Hindlimb muscle (tissue), 1 donor: ENCODE results near the gene ZBTB44. TPM values are rescaled to one million over a fixed set of nuclear protein-coding genes. Genes with fewer than 3 reads are reported as not detected.
"Not testable (repeated sequence)": the region's sequence is repeated elsewhere in the genome, so short reads cannot be mapped to it uniquely, and the experiment has no call there.

Experiments used
- DNase-seq: peaks from one replicate; pipeline ENCODE4 v3.0.0-alpha.2; 2013
- polyA plus RNA-seq: library from polyadenylated mRNA; unstranded; fragments of 120-200 nt; gene quantifications from one replicate; pipeline ENCODE4 v1.2.1, GENCODE V29; 2013; ENCODE audit not compliant: insufficient read length

ZBTB44 gene
- polyA plus RNA-seq, 1 donor: 30.1 TPM

DNA sequence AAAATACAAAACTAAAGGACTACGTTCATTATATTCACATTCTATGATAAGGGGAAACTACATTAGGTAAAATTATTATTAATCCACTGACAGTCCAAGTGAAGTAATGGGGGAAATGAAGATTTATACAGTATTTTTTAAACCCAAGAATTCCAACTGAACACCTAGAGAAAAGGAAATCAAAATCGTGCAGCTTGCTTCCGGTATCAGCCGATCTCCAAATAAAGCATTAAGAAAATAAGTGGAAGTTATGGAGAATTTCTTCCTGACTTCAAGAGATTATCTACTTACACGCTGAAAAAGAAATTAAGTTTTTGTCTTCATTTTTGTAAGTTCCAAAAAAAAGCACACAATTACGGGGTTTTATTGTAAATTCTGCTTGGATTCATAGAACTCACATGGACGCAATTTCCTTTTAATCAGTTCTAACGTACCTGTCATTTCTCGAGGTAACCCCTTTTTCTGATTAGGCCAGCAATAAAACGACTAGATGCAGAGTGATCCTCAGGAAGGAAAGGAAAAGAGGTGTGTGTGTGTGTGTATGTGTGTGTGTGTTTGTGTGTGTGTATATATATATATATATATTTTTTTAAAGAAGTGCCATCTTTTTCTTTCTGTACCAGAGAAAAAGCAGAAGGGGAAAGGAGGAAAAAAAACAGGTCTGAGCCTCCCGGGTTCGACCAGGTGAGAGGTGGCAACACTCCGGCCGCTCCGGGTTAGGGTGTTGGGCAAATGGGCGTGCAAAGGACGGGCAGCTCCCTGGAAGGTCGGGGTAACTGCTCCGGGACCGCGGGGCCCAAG lies 1.1 kb downstream of the ZBTB44 start:
- no peak for DNase-seq

DNA sequence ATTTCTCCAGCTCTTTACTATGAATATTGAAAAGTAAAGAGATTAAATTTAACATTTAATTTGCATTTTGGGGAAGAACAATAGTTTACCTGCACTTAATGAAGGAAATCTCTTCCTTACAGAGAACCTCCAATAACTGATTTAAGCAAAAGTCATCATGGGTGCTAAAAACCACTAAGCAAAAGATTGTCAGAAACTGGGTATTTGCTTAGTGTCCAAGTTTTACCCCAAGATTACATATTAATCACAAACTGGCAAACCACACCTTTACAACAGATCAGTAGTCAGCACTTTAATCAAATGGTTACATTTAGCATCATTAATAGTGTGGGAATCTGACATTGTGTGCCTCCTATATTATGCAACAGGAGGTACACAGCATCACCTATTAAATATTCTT lies 2.7 kb downstream of the ZBTB44 start:
- no peak for DNase-seq

DNA sequence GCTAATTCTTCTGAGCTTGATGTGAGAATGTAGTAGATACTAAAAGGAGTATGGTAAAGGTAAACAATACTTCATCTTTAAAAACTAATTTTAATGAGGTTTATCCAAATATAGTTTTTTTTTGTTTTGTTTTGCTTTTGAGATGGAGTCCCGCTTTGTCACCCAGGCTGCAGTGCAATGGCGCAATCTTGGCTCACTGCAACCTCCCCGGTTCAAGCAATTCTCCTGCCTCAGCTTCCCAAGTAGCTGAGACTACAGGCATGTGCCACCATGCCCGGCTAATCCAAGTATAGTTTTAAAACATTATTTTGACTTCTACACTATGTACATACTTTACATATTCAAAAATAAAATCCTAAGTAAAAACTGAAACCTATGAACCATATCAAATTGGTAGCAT lies 4.1 kb downstream of the ZBTB44 start:
- no peak for DNase-seq

DNA sequence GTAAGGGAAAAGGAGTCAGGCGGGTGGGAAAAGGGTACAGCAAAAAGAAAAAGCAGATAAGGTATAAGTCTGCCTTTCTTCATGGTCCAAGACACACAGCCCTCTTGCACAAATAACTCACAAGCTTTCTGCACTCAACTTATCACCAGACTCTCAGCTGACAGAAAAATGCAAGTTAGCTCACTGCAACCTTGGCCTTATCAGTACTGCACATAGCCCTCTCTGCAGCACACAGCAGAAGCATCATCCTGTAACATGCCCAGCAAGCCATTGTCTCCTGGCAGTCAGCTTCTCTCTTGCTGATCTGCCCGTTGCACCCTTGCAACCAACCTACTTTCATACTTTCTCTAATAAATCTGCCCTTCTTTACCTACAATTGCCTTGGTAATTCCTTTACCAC lies 5.8 kb downstream of the ZBTB44 start:
- no peak for DNase-seq

DNA sequence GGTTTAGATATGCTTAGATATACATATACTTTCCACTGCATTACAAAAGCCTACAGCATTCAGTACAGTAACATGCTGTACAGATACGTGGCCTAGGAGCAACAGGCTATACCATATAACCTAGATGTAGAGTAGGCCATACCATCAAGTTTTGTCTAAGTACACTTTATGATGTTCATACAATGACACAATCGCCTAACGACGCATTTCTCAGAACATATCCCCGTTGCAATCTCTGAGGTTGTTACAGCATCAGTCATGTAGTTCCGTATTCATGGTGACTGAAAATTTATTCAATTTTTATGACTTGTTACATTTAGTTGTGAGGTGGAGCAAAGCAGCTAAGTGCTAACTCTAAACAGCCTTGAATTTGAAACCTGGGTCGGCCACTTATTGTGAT lies 6.7 kb downstream of the ZBTB44 start:
- no peak for DNase-seq

DNA sequence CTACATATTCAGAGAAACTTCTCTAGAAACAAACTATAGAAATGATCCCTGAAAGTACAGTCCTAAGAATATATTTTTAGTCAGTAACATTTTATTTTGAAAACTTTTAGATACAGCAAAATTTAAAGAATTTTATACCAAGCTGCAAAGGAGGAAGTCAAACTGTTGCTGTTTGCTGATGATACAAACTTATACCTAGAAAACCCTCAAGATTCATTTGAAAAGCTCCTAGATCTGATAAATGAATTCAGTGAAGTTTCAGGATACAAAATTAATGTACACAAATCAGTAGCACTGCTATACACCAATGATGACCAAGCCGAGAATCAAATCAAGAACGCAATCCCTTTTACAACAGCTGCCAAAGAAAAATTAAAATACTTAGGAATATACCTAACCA lies 10.1 kb downstream of the ZBTB44 start:
- DNase-seq: no peak

DNA sequence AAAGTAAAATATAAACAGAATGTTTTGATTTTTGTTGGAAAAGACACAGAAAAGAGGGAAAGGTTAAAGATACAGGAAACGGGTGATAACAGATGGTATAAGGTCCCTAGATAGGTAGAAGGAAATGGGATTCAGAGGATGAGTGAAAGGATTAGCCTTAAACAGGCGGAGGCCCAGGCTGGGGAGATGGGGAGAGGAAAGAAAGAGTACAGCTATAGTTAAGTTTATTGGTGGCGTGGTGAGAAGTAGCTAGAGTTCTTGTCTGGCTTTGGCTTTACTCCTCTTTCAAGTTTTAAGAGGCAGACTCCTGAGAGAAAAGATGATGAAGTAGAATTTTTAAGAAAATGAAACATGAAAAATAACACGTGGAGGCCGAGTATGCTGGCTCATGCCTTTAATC lies 13.7 kb downstream of the ZBTB44 start:
- DNase-seq: no peak

DNA sequence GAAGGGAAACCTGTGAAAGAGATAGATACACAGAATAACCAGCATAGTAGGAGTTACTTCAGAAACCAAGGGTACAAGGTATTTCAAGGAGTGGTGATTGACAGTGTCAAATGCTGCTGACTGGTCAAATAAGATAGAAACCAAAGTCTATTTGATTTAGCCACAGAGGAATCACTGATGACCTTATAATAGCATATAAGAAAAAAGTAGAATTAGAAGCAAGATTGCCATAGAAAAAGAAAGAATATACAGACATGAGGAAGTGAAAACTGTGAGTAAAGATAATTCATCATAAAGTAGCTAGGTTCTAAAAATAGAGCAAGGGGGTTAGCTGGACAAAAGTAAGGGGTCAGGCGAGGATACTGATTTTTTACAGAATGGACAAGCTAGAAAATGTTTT lies 14.2 kb downstream of the ZBTB44 start:
- no peak for DNase-seq

DNA sequence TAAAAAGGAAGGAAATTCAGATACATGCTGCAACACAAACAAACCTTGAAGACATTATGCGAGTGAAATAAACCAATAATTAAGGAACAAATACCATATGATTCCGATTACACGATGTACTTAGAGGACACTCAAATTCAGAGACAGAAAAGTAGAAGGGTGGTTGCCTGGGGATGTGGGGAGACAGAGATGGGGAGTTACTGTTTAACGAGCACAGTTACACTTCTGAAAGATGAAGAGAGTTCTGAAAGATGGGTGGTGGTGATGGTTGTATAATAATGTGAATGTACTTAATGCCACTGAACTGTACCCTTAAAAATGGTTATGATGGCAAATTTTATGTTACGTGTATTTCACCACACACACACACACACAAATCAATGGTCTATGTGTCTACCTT lies 14.7 kb downstream of the ZBTB44 start:
- DNase-seq: no peak

DNA sequence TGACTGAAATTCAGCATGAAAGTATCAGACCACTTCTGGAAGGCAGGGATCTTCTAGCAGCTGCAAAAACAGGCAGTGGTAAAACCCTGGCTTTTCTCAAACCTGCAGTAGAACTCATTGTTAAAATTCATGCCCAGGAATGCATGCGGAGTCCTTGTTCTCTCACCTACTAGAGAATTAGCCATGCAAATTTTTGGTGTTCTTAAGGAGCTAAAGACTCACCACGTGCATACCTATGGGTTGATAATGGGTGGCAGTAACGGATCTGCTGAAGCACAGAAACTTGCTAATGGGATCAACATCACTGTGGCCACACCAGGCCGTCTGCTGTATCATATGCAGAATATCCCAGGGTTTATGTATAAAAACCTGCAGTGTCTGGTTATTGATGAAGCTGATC lies 19.1 kb downstream of the ZBTB44 start:
- DNase-seq: no peak

DNA sequence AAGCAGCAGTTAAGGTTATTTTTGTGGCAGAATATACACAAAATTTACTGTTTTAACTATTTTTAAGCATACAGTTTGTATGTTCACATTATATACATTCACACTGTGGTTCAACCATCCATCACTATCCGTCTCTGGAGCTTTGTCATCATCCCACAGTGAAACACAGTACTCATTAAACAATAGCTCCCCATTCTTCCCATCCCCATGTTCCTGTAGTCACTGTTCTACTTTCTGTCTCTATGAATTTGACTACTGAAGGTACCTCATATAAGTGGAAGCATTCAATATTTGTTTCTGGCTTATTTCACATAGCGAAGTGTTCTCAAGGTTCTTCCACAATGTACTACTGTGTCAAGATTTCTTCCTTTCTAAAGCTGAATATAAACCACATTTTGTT lies 32.6 kb downstream of the ZBTB44 start:
- no peak for DNase-seq

DNA sequence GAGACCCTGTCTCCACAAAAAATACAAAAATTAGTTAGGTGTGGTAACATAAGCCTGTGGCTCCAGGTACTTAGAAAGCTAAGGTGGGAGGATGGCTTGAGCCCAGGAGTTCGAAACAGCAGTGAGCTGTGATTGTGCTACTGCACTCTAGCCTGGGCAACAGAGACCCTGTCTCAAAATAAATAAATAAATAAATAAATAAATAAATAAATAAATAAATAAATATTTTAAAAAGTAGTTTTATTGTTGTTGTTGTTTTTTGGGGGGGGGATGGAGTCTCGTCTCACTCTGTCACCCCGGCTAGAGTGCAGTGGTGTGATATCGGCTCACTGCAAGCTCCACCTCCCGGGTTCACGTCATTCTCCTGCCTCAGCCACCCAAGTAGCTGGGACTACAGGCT lies 33.4 kb downstream of the ZBTB44 start:
- DNase-seq: not testable (repeated sequence)

DNA sequence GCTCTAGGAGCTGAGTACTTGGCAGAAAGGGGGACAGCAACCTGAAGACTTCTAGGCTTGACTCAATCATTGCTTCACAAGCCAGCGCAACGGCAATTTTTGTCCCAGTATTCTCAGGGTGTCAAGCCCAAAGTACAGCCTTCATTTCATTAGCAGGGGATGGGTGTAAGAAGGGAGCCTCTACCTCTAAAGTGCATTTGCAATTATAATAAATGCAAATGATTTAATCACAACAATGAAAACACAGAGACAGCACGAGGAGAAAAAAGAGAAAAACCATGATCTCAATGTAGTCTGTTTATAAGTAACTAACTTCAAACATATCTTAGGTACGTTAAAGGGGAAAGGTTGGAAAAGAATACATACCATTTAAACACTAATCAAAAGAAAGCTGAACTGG lies 34.7 kb downstream of the ZBTB44 start:
- no peak for DNase-seq

DNA sequence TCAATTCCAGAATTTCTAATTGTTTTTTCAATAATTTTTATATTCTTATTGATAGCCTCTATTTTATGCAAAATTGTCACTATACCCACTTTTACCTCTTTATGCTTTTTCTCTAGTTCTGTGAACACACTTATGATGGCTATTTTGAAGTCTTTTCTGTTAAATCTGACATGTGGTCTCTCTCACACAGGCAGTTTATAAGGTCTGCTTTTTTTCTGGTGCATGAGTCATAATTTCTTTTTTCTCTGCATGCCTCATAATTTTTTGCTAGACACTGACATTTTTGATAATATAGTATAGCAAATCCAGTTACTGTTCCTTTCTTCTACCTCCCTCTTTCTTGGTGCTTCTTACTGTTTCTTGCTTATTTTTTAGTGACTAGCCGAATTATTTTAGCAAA lies 36.0 kb downstream of the ZBTB44 start:
- no peak for DNase-seq

DNA sequence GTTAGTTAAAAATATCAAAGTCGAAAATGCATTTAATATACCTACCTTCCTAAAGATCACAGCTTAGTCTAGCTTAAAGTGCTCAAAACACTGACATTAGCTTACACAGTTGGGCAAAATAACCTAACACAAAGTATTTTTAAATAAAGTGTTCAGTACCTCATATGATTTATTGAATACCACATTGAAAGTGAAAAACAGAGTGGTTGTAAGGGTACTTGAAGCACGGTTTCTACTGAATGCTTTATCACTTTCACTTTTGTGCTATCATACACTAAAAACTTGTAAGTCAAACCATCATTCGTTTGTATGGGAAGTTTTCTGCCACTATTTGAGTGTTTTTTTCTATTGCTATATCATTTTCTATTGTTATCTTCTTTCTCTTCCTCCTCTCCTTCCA lies 36.6 kb downstream of the ZBTB44 start:
- no peak for DNase-seq

DNA sequence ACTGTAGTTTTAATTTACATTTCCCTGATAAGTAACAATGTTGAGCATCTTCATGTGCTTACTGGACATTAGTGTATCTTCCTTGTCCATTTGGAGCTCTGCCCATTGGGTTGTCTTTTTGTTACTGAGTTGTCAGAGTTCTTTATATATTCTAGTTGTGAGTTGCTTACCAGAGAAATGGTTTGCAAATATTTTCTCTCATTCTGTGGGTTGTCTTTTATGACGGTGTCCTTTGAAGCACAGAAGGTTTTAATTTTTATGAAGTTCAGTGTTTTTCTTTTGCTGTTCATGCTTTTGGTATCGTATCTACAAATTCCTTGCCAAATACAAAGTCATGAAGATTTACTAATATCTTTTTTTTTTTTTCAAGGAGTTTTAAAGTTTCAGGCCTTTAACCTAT lies 42.4 kb downstream of the ZBTB44 start:
- no peak for DNase-seq

DNA sequence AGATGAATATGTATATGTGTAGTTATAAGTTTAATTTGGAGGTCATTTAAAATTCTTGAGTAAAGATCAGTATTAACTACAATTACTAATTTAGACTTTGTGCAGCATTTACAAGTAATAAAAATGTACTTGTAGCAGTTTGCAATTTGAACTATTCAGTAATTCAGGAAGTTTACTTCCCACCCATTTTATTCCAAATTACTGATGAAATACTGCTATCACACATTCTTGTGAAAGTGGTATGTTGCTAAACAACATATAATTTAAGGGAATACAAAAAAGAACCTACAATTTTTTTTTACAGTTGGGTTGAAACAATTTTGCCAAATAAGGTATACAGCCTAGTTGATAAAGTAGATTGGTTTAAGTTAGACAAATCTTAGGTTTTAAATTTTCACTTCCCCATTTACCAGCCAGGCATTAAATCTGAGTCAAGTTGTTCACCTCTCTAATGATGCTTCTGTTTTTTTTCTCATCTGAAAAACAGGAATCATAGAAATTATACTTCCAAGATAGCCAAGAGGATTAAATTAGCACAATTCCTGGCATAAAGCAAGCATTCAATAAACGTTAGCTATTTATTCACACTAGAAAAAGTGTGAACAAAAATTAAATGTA lies 45.3 kb downstream of the ZBTB44 start:
- DNase-seq: no peak

DNA sequence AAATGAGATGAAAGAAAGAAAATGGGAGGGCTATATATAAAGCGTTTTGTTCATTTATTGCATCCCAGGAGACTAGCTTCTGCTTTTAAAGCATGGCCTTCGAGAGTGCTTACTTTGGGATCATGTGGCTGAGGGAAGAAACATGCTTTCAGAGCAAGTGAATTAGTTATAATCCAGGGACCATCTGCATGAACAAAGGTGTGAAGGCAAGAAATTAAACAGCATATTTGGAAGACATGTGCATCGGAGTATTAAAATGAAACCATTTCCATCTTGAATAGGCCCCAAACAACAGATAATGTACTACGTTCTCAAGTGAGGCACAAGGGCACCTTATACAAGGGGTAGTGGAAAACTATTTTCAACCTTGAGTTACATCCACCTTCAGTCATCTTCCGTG lies 51.4 kb downstream of the ZBTB44 start:
- no peak for DNase-seq

DNA sequence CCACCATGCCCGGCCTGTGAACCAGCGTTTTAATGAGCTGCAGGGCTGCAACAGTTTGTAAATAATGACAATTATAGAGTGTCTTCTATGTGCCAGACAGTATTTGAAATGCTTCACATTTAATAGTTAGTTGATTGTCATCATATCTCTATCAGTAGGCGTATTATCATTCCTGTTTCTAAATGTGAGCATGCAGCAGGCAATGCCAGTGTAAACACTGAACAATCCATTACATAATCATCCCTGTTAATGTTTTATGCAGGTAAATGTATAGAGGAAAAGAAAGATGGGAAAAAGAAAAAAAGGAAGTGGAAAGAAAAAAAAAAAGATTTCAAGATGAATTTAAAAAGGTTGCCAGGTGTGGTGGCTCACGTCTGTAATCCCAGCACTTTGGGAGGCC lies 52.3 kb downstream of the ZBTB44 start:
- DNase-seq: no peak

DNA sequence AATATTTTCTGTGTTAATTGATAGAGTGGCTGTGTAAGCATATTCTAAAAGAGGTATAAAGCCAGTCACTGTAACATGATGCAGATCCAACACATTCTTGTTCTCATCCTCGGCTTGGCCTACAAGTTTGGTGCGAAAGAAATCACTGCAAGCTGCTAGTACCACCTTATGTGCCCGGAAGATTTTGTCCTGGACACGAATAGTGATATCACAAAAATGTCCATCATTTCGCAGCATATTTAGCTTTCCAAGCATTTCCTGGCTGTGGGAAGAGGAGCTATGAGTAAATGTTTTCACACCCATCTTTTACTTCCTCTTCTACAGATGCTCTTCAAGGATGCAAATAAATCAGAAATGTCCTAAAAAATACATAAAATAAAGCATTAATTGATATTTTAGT lies 53.1 kb downstream of the ZBTB44 start:
- DNase-seq: no peak

DNA sequence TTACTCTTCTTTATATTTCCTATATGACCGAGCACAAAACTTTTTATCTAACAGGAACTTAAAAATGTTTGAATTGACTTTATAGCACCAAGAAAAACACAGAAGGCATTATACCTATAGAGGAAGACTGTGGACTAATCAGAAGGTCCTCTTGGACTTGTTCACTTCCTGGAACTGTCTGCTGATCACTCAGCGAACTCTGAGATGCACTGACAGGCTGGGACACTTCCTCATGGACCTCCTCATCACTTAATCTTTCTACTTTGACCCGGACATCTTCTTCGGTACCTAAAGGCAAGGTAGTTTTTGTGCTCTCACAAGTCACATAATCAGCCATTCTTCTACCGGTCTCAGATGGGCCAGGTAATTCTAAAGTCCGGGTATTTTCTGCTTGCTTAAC lies 54.0 kb downstream of the ZBTB44 start:
- DNase-seq: no peak

DNA sequence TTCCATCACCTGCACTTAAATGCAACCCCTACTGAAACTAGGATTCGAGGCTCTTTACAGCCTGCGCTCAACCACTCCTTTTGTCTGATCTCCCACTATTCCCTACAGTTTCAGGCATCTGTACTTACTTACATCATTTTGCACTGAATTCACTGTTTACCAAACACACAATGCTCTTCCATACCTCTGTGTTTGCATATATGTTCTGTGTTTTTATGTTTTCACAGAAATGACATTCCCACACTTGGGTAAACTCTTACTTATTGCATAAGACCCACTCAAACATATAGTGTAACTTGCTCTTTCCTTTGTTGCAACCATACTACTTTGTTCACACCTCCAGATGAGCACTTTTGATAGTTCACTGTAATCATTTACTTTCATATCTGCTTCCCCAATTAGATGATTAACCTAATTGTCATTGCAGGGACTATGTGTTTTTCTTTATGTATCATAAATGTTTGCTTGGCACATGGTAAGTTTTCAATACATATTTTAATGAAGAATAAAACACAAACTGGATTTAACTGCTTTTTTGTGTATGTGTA lies 54.6 kb downstream of the ZBTB44 start:
- no peak for DNase-seq

DNA sequence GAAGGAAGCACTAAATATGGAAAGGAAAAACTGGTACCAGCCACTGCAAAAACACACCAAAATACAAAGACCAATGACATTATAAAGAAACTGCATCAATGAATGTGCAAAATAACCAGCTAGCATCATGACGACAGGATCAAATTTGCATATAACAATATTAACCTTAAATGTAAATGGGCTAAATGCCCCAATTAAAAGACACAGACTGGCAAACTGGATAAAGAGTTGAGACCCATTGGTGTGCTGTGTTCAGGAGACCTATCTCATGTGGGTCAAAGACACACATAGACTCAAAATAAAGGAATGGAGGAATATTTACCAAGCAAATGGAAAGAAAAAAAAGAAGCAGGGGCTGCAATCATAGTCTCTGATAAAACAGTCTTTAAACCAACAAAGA lies 63.0 kb downstream of the ZBTB44 start:
- DNase-seq: not testable (repeated sequence)

DNA sequence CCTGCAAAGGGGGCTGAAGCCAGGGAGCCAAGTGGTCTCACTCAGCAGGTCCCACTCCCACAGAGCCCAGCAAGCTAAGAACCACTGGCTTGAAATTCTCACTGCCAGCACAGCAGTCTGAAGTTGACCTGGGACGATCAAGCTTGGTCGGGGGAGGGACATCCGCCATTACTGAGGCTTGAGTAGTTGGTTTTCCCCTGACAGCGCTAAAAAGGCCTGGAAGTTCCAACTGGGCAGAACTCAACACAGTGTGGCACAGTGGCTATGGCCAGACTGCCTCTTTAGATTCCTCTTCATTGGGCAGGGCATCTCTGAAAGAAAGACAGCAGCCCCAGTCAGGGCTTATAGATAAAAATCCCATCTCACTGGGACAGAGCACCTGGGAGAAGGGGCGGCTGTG lies 64.8 kb downstream of the ZBTB44 start:
- DNase-seq: not testable (repeated sequence)
